K562 (cell line): ENCODE measurements around the gene CCDC88A. TPM values are rescaled to one million over a fixed set of nuclear protein-coding genes. Genes with fewer than 3 reads are reported as not detected.

ENCODE experiments used
- ATAC-seq: fragments of 200-7000 bp; cut with Tn5 transposase; 3 replicates; pipeline ENCODE4 v1.9.1; 2020; ENCODE audit warnings: moderate library complexity
- BruUV-seq: library from RNA; stranded (reverse); fragments of 400-500 nt; replicated peaks from 2 replicates; lab custom pipeline; 2021; lab: Mats Ljungman, UMichigan
- CTCF ChIA-PET: fragments of 300-600 bp; formaldehyde crosslinking; extraction: SDS; loops from one replicate; lab custom pipeline; 2021; ENCODE audit warnings: low intra/inter-chr PET ratio; lab: Yijun Ruan, JAX
- POLR2A ChIA-PET: fragments of 300-600, 350-650 bp; sonication (Branson Sonifier 250); formaldehyde crosslinking; extraction: SDS; loops from one replicate; lab custom pipeline; 2021; ENCODE audit warnings: antibody characterized with exemption, inconsistent platforms; lab: Yijun Ruan, JAX
- DNase-seq, 4 experiments: peaks; one replicate each; pipeline versions ENCODE4 v3.0.0 to v3.0.0-alpha.2; 2011 to 2018; ENCODE audit warnings: low spot score in 3 of 4, mixed read lengths in 3 of 4; ENCODE audit errors: extremely low read depth in 1 of 4
- FAIRE-seq: peaks from 2 replicates; lab custom pipeline; 2011; peaks lifted over from hg19 to GRCh38; lab: Jason Lieb, UNC
- H2AFZ ChIP-seq: 2 replicates; pipeline ENCODE4 v1.6.0; 2011; ENCODE audit warnings: low read depth, low read length, control low read depth, inconsistent platforms
- H3K27ac ChIP-seq: fragments of 200-600 bp; 3 replicates; pipeline ENCODE4 v1.8.0; 2011; ENCODE audit warnings: low read depth, mild to moderate bottlenecking, control low read depth, inconsistent platforms, low read length, moderate library complexity, mixed read lengths; ENCODE audit errors: extremely low read depth
- H3K27me3 ChIP-seq, 2 experiments: fragments of 300-600 bp in 1 of 2; 2 replicates in 1 of 2; 3 replicates in 1 of 2; pipeline versions ENCODE4 v1.6.0 to v1.8.0; 2011; ENCODE audit warnings: inconsistent platforms in 2 of 2, low read length in 2 of 2, mild to moderate bottlenecking in 1 of 2, mixed read lengths in 1 of 2, moderate library complexity in 1 of 2; ENCODE audit not compliant: control insufficient read depth in 2 of 2, insufficient read depth in 2 of 2
- H3K36me3 ChIP-seq: fragments of 300-600 bp; 3 replicates; pipeline ENCODE4 v1.8.0; 2011; ENCODE audit warnings: mild to moderate bottlenecking, low read length, inconsistent platforms; ENCODE audit not compliant: control insufficient read depth, insufficient read depth
- H3K4me1 ChIP-seq, 2 experiments: fragments of 200-600 bp in 1 of 2; replicated peaks in 1 of 2; 2 replicates in 1 of 2; 3 replicates in 1 of 2; pipeline versions ENCODE4 v1.5.1 to v1.8.0; 2011; ENCODE audit warnings: inconsistent platforms in 2 of 2, low read length in 2 of 2, mild to moderate bottlenecking in 1 of 2, mixed read lengths in 1 of 2, moderate library complexity in 1 of 2; ENCODE audit not compliant: control insufficient read depth in 2 of 2, insufficient read depth in 2 of 2
- H3K4me2 ChIP-seq: 2 replicates; pipeline ENCODE4 v1.6.1; 2011; ENCODE audit warnings: low read length, control low read depth, inconsistent platforms, mixed read lengths; ENCODE audit not compliant: insufficient read depth
- H3K4me3 ChIP-seq: fragments of 200-600 bp; sonication (generic), shearing (Covaris generic); 2 replicates; pipeline ENCODE4 v1.5.1; 2016; ENCODE audit warnings: control low read depth, inconsistent platforms
- H3K79me2 ChIP-seq: fragments of 200-600 bp; 3 replicates; pipeline ENCODE4 v1.8.0; 2011; ENCODE audit warnings: low read length, inconsistent platforms; ENCODE audit not compliant: control insufficient read depth, insufficient read depth
- H3K9ac ChIP-seq, 2 experiments: 2 replicates each; pipeline versions ENCODE4 v1.6.0 to v1.6.1; 2011; ENCODE audit warnings: low read depth in 2 of 2, low read length in 2 of 2, control low read depth in 1 of 2, inconsistent platforms in 1 of 2, mild to moderate bottlenecking in 1 of 2, mixed read lengths in 1 of 2; ENCODE audit not compliant: insufficient read depth in 1 of 2
- H3K9me1 ChIP-seq: one replicate; pipeline ENCODE4 v1.6.0; 2011; ENCODE audit warnings: inconsistent platforms, mild to moderate bottlenecking, low read length, moderate library complexity; ENCODE audit not compliant: control insufficient read depth, insufficient read depth
- H3K9me3 ChIP-seq: replicated peaks from 2 replicates; pipeline ENCODE4 v1.5.1; 2011; ENCODE audit warnings: low read depth, low read length, inconsistent platforms; ENCODE audit not compliant: control insufficient read depth, insufficient read depth
- H4K20me1 ChIP-seq: replicated peaks from 2 replicates; pipeline ENCODE4 v1.6.1; 2011; ENCODE audit warnings: low read length, inconsistent platforms, mixed read lengths; ENCODE audit not compliant: control insufficient read depth, insufficient read depth
- ATF2 ChIP-seq: sonication (generic); formaldehyde crosslinking; IDR thresholded peaks from 2 replicates; pipeline ENCODE4 v1.8.1; 2022; ENCODE audit warnings: missing genetic modification reagents
- BCLAF1 ChIP-seq, 2 experiments: fragments of 450-650 bp in 1 of 2; IDR thresholded peaks; 2 replicates each; pipeline ENCODE4 v1.6.1; 2011 to 2017; ENCODE audit warnings: low read depth in 2 of 2, antibody characterized with exemption in 1 of 2, borderline replicate concordance in 1 of 2, low read length in 1 of 2, mild to moderate bottlenecking in 1 of 2, mixed read lengths in 1 of 2; ENCODE audit not compliant: control insufficient read depth in 1 of 2
- DDX20 ChIP-seq: fragments of 450-650 bp; IDR thresholded peaks from 2 replicates; pipeline ENCODE4 v1.6.1; 2016; ENCODE audit warnings: missing genetic modification characterization, low read depth, mild to moderate bottlenecking, missing compliant biosample characterization, moderate library complexity
- ETS2 ChIP-seq: IDR thresholded peaks from 2 replicates; pipeline ENCODE4 v1.6.1; 2016; ENCODE audit warnings: borderline replicate concordance, missing genetic modification characterization, mild to moderate bottlenecking, moderate library complexity, missing compliant biosample characterization; ENCODE audit not compliant: poor library complexity, severe bottlenecking
- POLR3A ChIP-seq: IDR thresholded peaks from 2 replicates; pipeline ENCODE4 v1.6.1; 2011; ENCODE audit warnings: borderline replicate concordance, mild to moderate bottlenecking, moderate library complexity; ENCODE audit not compliant: insufficient read length, insufficient read depth; ENCODE audit errors: extremely low read depth
- SRSF1 ChIP-seq: fragments of 200-400 bp; formaldehyde crosslinking; IDR thresholded peaks from 2 replicates; pipeline ENCODE4 v1.6.1; 2017; ENCODE audit warnings: mild to moderate bottlenecking, low read depth, low read length, moderate library complexity
- ZBTB11 ChIP-seq, 3 experiments: fragments of 200-800 bp in 1 of 3; fragments of 250-450 bp in 1 of 3; fragments of 450-650 bp in 1 of 3; sonication (Bioruptor Pico) in 1 of 3; sonication (Bioruptor generic) in 1 of 3; formaldehyde crosslinking in 1 of 3; IDR thresholded peaks; 2 replicates each; pipeline versions ENCODE4 v1.6.1 to v1.8.0; 2016 to 2022; ENCODE audit warnings: mild to moderate bottlenecking in 2 of 3, missing genetic modification characterization in 2 of 3, missing compliant biosample characterization in 1 of 3, moderate library complexity in 1 of 3
- ZFP30 ChIP-seq: fragments of 250-450 bp; sonication (Bioruptor Pico); IDR thresholded peaks from 2 replicates; pipeline ENCODE4 v1.8.0; 2022; ENCODE audit warnings: moderate library complexity, mild to moderate bottlenecking, inconsistent platforms, borderline replicate concordance
- ZNF124 ChIP-seq: sonication (generic); formaldehyde crosslinking; IDR thresholded peaks from 2 replicates; pipeline ENCODE4 v1.8.1; 2022; ENCODE audit warnings: missing genetic modification reagents
- WGBS: fragments of 100-300 bp; shearing (Covaris generic); methylation state at CpG from one replicate; pipeline ENCODE4 v1.1.6; 2016; ENCODE audit warnings: low coverage, mixed read lengths; ENCODE audit not compliant: insufficient coverage; ENCODE audit errors: missing lambda C conversion rate; 5-methylcytosine and 5-hydroxymethylcytosine counted together
- in situ Hi-C: fragments of 300-500 bp; cut with MboI; formaldehyde crosslinking; loops from 4 replicates; pipeline ENCODE4 v1.15.0; 2018; ENCODE audit warnings: inconsistent platforms, mixed read lengths
- intact Hi-C: fragments of 100-400 bp; cut with micrococcal nuclease; formaldehyde crosslinking; loops from 2 replicates; pipeline ENCODE4 v1.14.2; 2022
- polyA plus RNA-seq, 8 experiments: library from polyadenylated mRNA; depleted of rRNA in 4 of 8; stranded (reverse) in 5 of 8; unstranded in 3 of 8; fragments of >200 nt; fragmentation: Nextera tagmentation in 2 of 8; fragmentation: Illumina TruSeq in 1 of 8; extraction: Ambion mirVana in 2 of 8; extraction: Trizol in 1 of 8; gene quantifications; 2 replicates each; pipeline versions ENCODE4 v1.2.1 to v1.2.3, GENCODE V29; 2011 to 2014; ENCODE audit warnings: inconsistent platforms in 1 of 8, missing spikeins in 1 of 8
- total RNA-seq, 7 experiments: library from RNA; depleted of rRNA in 6 of 7; stranded (reverse); fragments of >200 nt in 6 of 7; fragmentation: Illumina TruSeq in 2 of 7; extraction: Trizol in 2 of 7; gene quantifications; 2 replicates each; pipeline versions ENCODE4 v1.2.1 to v1.2.3, GENCODE V29; 2011 to 2021; ENCODE audit warnings: low replicate concordance in 1 of 7

The CCDC88A gene
- total and polyA plus RNA-seq, 9 of the 15 experiments (the other 6 are each of a cell fraction or from before 2014, with no cell fraction given), result 29.3 to 102 (median 55.6) TPM

DNA sequence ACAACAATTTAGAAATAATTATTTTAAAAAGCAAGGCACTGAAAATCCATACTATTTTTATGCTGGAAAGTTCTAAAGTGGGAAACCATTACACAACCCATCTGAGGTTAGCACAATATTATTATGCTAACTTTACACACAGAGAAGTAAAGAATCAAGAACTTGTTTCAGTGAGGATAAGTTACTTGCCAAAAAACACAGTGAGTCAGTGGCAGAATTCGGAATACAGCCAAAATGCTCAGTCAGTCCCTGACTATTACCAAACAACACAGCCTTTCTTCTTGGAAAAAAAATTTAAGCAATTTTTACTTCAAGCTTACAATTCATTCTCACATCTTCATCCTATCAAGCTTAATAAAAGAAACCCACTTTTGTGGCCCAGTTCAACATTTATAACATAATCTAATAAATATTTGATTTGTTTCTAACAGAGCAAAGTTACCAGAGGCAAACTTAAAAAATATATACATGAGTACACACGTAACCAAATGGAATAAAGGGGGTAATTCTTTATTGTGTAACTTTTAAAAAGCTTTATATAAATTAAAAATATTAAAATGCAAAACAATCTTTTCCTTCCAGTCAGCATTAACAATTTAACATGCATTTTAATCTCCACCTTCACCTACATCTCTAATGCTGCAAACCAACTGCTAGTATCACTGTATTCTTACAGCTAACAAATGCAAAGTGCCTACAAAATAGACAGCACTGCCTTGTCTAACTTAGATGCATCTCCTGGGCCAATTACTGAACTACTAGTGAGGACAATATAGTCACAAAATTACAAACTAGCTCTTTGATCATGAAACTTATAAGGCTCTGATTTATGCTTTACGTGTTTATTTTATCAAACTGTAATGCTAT is 55.2 kb downstream of the CCDC88A start (continued):
- no peak for TF ChIP-seq BCLAF1 (IDR thresholded peaks at IDR 0.05; ENCODE audit: borderline replicate concordance in 1 of 2, control insufficient read depth in 1 of 2, low read depth in 2 of 2, low read length in 1 of 2)
- TF ChIP-seq POLR3A, result no peak
- TF ChIP-seq ZNF124 (CRISPR knock-in tag), result no peak
- TF ChIP-seq DDX20, result no peak
- TF ChIP-seq SRSF1, result no peak

GRCh38 chr2:55363636-55364035 is 56.0 kb downstream of the CCDC88A start:
- in situ Hi-C loops (no loop called here), intact Hi-C loops (no loop called here)
- Histone ChIP-seq H3K36me3 (peaks cover 23% of the 10 kb centered on the region; the same call in 2 of the 3 replicates), H3K4me2 (no peak overlapping the region), H3K9me1 (no peaks in the 10 kb centered on the region), H2AFZ (no peak overlapping the region), H3K27ac (no peak overlapping the region), H3K27me3 (no peaks in the 10 kb centered on the region), H3K4me3 (no peak overlapping the region), H3K4me1 (peaks cover 3 to 8% of the 10 kb centered on the region in 2 experiments; a peak in 2 of 5 replicates), H4K20me1 (no peaks in the 10 kb centered on the region), H3K9me3 (no peaks in the 10 kb centered on the region), H3K79me2 (no peaks in the 10 kb centered on the region; the same call in 2 of the 3 replicates), H3K9ac (no peak overlapping the region)
- ChIA-PET POLR2A (no interaction called here), CTCF (no interaction called here)
- no TSS peak for BruUV-seq
- 97% methylated on average over 3 of the region's 3 CpGs for WGBS
- DNase-seq (no peak), ATAC-seq (no peak), FAIRE-seq (no peak)
- no peak for TF ChIP-seq ETS2 (tag)
- no peak for TF ChIP-seq ZBTB11 (CRISPR knock-in tag; IDR thresholded peaks at IDR 0.05)
- no peak for TF ChIP-seq ATF2 (CRISPR knock-in tag)
- no peak for TF ChIP-seq ZFP30 (CRISPR knock-in tag)
